Measurements from ENCODE around the gene ZNF71.
A peak's percentile ranks its signal among the peaks of the same experiment; 100 is the strongest.

Gene ZNF71

GRCh38 chr19:56594783-56595547 is at the start of gene ZNF71:
ZNF71 (plus strand) TSS chr19:56595302; CDS start chr19:56601559, 6,257 bp downstream.
- DNase-seq, result peak; percentile 93

- DNase-seq, result no peak
Measured at GRCh38 chr19:56547535-56547934, 47.6 kb upstream of the ZNF71 start.

- no peak for DNase-seq
Measured at GRCh38 chr19:56554272-56554869, 40.7 kb upstream of the ZNF71 start.

GRCh38 chr19:56562766-56563165 is 32.3 kb upstream of the ZNF71 start:
- DNase-seq, result no peak

- DNase-seq, result no peak
Measured at GRCh38 chr19:56566904-56567273, 28.2 kb upstream of the ZNF71 start.

GRCh38 chr19:56567274-56568120 is 27.6 kb upstream of the ZNF71 start, which contains the start of gene ZNF470:
ZNF470 (plus strand) TSS chr19:56567468; CDS start chr19:56570312, 2,844 bp downstream.
- DNase-seq, result peak; percentile 51

GRCh38 chr19:56572589-56572988 is 22.5 kb upstream of the ZNF71 start:
- DNase-seq, result no peak

GRCh38 chr19:56573914-56574313 is 21.2 kb upstream of the ZNF71 start:
- no peak for DNase-seq

- no peak for DNase-seq
Measured at GRCh38 chr19:56577719-56578602, 17.1 kb upstream of the ZNF71 start.

GRCh38 chr19:56594446-56594782 is 688 bp upstream of the ZNF71 start:
- DNase-seq, result no peak

- no peak for DNase-seq
Measured at GRCh38 chr19:56595548-56595899, 422 bp downstream of the ZNF71 start.

GRCh38 chr19:56596676-56597075 is 1.6 kb downstream of the ZNF71 start:
- DNase-seq, result no peak

GRCh38 chr19:56597696-56598095 is 2.6 kb downstream of the ZNF71 start:
- DNase-seq, result no peak

GRCh38 chr19:56601375-56601774 is 6.3 kb downstream of the ZNF71 start:
- no peak for DNase-seq

GRCh38 chr19:56603829-56604228 is 8.7 kb downstream of the ZNF71 start:
- no peak for DNase-seq

- no peak for DNase-seq
Measured at GRCh38 chr19:56608274-56608964, 13.3 kb downstream of the ZNF71 start.

- no peak for DNase-seq
Measured at GRCh38 chr19:56611288-56611687, 16.2 kb downstream of the ZNF71 start.

- no peak for DNase-seq
Measured at GRCh38 chr19:56612737-56613136, 17.6 kb downstream of the ZNF71 start.

GRCh38 chr19:56613639-56614038 is 18.5 kb downstream of the ZNF71 start:
- DNase-seq, result no peak

GRCh38 chr19:56617531-56617930 is 22.4 kb downstream of the ZNF71 start:
- no peak for DNase-seq

- no peak for DNase-seq
Measured at GRCh38 chr19:56619121-56619520, 24.0 kb downstream of the ZNF71 start.

- no peak for DNase-seq
Measured at GRCh38 chr19:56622374-56622773, 27.3 kb downstream of the ZNF71 start.
